Panc1 (cell line): ENCODE results near the gene NDST1.

Experiments used
- CTCF ChIP-seq: fragments of 450-650 bp; IDR thresholded peaks from 2 replicates; pipeline ENCODE4 v1.5.1; 2017; ENCODE audit warnings: mild to moderate bottlenecking
- POLR2AphosphoS5 ChIP-seq: IDR thresholded peaks from 2 replicates; pipeline ENCODE4 v1.6.1; 2012; ENCODE audit warnings: mild to moderate bottlenecking, low read depth, low read length, moderate library complexity
- TCF7L2 ChIP-seq: IDR thresholded peaks from 2 replicates; pipeline ENCODE4 v1.6.1; 2011; ENCODE audit warnings: mild to moderate bottlenecking, low read depth, low read length, inconsistent platforms
- TF ChIP-seq, protein P1 (sequence below), 2 experiments: IDR thresholded peaks; 2 replicates each; pipeline ENCODE4 v1.6.1; 2011 to 2012; ENCODE audit warnings: low read depth in 2 of 2, control low read depth in 1 of 2, low read length in 1 of 2, mild to moderate bottlenecking in 1 of 2, moderate library complexity in 1 of 2; ENCODE audit not compliant: insufficient read depth in 1 of 2

GRCh38 chr5:150484964-150485692, 22.8 kb upstream of the NDST1 start:
- no peak for TF ChIP-seq TCF7L2
- no peak for TF ChIP-seq CTCF
- no peak for TF ChIP-seq POLR2AphosphoS5
- TF ChIP-seq, protein P1, sequence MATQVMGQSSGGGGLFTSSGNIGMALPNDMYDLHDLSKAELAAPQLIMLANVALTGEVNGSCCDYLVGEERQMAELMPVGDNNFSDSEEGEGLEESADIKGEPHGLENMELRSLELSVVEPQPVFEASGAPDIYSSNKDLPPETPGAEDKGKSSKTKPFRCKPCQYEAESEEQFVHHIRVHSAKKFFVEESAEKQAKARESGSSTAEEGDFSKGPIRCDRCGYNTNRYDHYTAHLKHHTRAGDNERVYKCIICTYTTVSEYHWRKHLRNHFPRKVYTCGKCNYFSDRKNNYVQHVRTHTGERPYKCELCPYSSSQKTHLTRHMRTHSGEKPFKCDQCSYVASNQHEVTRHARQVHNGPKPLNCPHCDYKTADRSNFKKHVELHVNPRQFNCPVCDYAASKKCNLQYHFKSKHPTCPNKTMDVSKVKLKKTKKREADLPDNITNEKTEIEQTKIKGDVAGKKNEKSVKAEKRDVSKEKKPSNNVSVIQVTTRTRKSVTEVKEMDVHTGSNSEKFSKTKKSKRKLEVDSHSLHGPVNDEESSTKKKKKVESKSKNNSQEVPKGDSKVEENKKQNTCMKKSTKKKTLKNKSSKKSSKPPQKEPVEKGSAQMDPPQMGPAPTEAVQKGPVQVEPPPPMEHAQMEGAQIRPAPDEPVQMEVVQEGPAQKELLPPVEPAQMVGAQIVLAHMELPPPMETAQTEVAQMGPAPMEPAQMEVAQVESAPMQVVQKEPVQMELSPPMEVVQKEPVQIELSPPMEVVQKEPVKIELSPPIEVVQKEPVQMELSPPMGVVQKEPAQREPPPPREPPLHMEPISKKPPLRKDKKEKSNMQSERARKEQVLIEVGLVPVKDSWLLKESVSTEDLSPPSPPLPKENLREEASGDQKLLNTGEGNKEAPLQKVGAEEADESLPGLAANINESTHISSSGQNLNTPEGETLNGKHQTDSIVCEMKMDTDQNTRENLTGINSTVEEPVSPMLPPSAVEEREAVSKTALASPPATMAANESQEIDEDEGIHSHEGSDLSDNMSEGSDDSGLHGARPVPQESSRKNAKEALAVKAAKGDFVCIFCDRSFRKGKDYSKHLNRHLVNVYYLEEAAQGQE (IDR thresholded peaks at IDR 0.05; ENCODE audit: insufficient read depth in 1 of 2, low read depth in 2 of 2, low read length in 1 of 2): no peak
